Pancreas (tissue), 10 donors: ENCODE results near the gene RAB27B. TPM values are rescaled to one million over a fixed set of nuclear protein-coding genes. Genes with fewer than 3 reads are reported as not detected.

Source experiments
- ATAC-seq, 4 donors: fragments of 200-7000 bp; cut with Tn5 transposase; one replicate each; pipeline versions ENCODE4 v1.8.0 to v1.9.1; 2020; ENCODE audit warnings: mild to moderate bottlenecking in 4 of 4, moderate library complexity in 4 of 4
- DNase-seq, 6 donors: peaks; one replicate each; pipeline ENCODE4 v3.0.0-alpha.2; 2020
- FAIRE-seq: peaks from 2 replicates; lab custom pipeline; 2012; peaks lifted over from hg19 to GRCh38; lab: Jason Lieb, UNC
- H3K27ac ChIP-seq, 4 donors: fragments of 200-600 bp; sonication (generic); 1 replicate in 3 of 4; 2 replicates in 1 of 4; pipeline versions ENCODE4 v1.5.0 to v1.8.0; 2020
- H3K27me3 ChIP-seq, 4 donors: fragments of 200-600 bp; one replicate each; pipeline ENCODE4 v1.8.0; 2021
- H3K36me3 ChIP-seq, 3 donors: fragments of 200-600 bp; sonication (generic) in 1 of 3; one replicate each; pipeline versions ENCODE4 v1.5.0 to v1.8.0; 2020 to 2021
- H3K4me1 ChIP-seq, 3 donors: fragments of 200-600 bp; one replicate each; pipeline ENCODE4 v1.8.0; 2021
- H3K4me3 ChIP-seq, 4 donors: fragments of 200-600 bp; sonication (generic) in 2 of 4; one replicate each; pipeline versions ENCODE4 v1.5.0 to v1.8.0; 2020 to 2021
- H3K9me3 ChIP-seq, 4 donors: fragments of 200-600 bp; one replicate each; pipeline ENCODE4 v1.8.0; 2021
- WGBS, 2 donors: extraction: QIAGEN DNeasy Blood & Tissue Kit; methylation state at CpG; one replicate each; pipeline ENCODE4 v1.1.7; 2013; 5-methylcytosine and 5-hydroxymethylcytosine counted together
- intact Hi-C, 3 donors: fragments of 100-400 bp; cut with DNase I; formaldehyde crosslinking; loops; one replicate each; pipeline versions ENCODE4 v1.11.1 to v1.14.2; 2022
- polyA plus RNA-seq, 2 donors: library from polyadenylated mRNA; stranded (reverse); fragments of 200-250 nt; gene quantifications; one replicate each; pipeline ENCODE4 v1.2.3, GENCODE V29; 2013
- total RNA-seq, 6 donors: library from RNA; stranded (reverse); fragmentation: NEBNext Ultra II Directional in 4 of 6; extraction: Animal tissue kit (Norgen Biotek cat#: 25700) in 4 of 6; gene quantifications; one replicate each; pipeline versions ENCODE4 v1.2.1 to v1.2.4, GENCODE V29; 2021 to 2023
- TF ChIP-seq, protein P1 (sequence below), 4 donors: fragments of 200-600 bp; sonication (generic) in 3 of 4; IDR thresholded peaks; one replicate each; pipeline versions ENCODE4 v1.5.0 to v1.8.0; 2021; ENCODE audit warnings: antibody characterized with exemption in 4 of 4
- donor health status: healthy with polysubstance abuse.
- donor health status: DM: no; HTN: no; CAD: no; lungs with moderate emphysema.
- donor health status: DM: no; HTN: no; CAD: no.
- donor health status: control.
- donor health status: control.
- donor health status: Bipolar disorder and iron deficiency.
- donor health status: DM: yes; HTN: yes; CAD: no.
- donor health status: DM: no; HTN: no; CAD: no.
- donor health status: DM: no; HTN: no; CAD: no.
- donor health status: DM: yes; HTN: yes; CAD: no.

The RAB27B gene
- total and polyA plus RNA-seq, 8 donors: 0.61 to 12.9 (median 5.9) TPM

DNA sequence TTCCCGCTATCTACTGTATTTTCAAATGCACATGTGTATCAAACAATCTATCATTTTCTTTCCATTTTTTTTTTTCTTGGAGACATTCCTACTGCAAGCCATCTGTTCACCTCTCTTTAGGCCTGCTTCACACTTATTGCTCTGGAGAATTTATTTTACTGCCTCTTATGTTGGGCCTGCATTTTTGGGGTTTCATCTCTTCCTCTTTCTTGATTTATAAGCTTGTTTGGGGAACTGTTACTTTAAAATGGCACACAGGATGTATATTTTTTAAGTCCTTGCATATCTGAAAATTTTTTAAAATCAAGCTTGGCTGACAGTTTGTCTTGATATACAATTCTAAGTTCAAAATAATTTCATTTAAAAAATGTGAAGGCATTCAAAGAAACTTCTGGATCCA lies 3.5 kb upstream of the RAB27B start:
- no peak for FAIRE-seq
- no peaks in the 10 kb centered on the region for H3K36me3 ChIP-seq
- WGBS, 2 donors: 95 to 100% methylated on average over 1 of the region's 1 CpG
- H3K9me3 ChIP-seq: no peaks in the 10 kb centered on the region
- intact Hi-C loops: no loop called here
- no peaks in the 10 kb centered on the region for H3K27me3 ChIP-seq
- H3K27ac ChIP-seq: no peak overlapping the region
- TF ChIP-seq, protein P1, sequence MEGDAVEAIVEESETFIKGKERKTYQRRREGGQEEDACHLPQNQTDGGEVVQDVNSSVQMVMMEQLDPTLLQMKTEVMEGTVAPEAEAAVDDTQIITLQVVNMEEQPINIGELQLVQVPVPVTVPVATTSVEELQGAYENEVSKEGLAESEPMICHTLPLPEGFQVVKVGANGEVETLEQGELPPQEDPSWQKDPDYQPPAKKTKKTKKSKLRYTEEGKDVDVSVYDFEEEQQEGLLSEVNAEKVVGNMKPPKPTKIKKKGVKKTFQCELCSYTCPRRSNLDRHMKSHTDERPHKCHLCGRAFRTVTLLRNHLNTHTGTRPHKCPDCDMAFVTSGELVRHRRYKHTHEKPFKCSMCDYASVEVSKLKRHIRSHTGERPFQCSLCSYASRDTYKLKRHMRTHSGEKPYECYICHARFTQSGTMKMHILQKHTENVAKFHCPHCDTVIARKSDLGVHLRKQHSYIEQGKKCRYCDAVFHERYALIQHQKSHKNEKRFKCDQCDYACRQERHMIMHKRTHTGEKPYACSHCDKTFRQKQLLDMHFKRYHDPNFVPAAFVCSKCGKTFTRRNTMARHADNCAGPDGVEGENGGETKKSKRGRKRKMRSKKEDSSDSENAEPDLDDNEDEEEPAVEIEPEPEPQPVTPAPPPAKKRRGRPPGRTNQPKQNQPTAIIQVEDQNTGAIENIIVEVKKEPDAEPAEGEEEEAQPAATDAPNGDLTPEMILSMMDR (IDR thresholded peaks at IDR 0.05): no peak
- H3K4me3 ChIP-seq: no peak overlapping the region
- H3K4me1 ChIP-seq: peaks cover 2 to 8% (median 8%) of the 10 kb centered on the region in 3 donors
- no peak for ATAC-seq
- no peak for DNase-seq

DNA sequence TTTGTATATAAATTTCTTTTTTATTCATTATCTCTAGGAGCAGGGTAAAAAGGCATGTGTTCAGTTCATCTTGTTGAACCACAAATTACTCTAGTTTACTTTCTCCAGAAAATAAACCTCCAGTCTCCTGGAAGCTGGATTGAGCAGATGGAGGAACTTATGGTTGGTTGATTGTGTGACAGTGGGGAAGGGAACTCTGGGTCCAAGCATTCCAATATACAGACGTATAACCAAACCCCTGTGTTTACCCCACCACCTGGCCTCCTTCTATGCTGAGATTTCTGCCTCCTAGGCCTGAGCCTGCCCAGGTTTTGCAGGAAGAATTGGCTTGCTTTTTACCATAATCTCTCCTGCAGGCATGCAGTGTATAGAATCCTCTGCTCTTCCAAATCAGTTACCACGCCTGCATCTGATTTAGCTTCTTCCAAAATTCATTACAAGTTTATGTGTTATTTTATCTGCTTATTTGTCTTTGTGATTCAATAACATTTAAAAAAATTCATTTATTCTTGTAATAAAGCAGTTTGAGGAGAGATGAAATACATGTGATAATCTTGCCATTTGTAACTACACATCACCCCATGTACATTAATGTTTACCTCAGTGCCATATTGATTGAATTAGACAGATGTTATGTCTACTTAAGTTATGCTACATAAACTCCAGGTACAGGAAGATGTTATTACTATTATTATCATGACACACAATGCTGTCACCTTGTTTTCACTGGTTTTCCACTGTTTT lies 2.5 kb upstream of the RAB27B start:
- H3K9me3 ChIP-seq: no peaks in the 10 kb centered on the region
- H3K36me3 ChIP-seq: no peaks in the 10 kb centered on the region
- no peak for DNase-seq
- no peak for ATAC-seq
- peaks cover 6 to 18% (median 18%) of the 10 kb centered on the region in 3 donors for H3K4me1 ChIP-seq
- no peaks in the 10 kb centered on the region for H3K27me3 ChIP-seq
- TF ChIP-seq, protein P1 (IDR thresholded peaks at IDR 0.05): no peak
- no peak overlapping the region for H3K27ac ChIP-seq
- WGBS, 2 donors: 94 to 98% methylated on average over 2 of the region's 2 CpGs
- H3K4me3 ChIP-seq: no peak overlapping the region
- intact Hi-C loops: no loop called here
- FAIRE-seq: no peak

DNA sequence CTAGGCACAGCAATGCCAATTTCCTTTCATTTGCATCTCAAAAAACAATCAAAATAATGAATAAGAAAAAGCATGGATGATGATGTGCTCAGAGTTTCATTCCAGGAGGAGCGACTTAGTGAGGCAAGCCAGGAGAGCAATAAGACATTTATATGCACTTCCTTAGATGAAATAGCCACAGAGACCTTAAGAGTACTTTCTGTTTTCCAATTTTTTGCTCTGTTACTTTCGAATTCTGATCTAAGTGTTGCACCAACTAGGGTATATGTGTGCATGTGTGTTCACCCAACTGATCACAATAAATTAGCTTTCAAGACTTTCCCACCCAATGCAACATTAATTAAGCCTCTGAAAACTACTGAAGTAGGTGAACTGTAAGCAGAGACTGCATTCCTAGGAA lies 709 bp downstream of the RAB27B start:
- WGBS, 2 donors: 10 to 17% methylated on average over 2 of the region's 2 CpGs
- Histone ChIP-seq H3K27me3 (no peaks in the 10 kb centered on the region), H3K4me1 (peaks cover 6 to 26% (median 21%) of the 10 kb centered on the region in 3 donors), H3K27ac (peak overlapping the region; percentile 82 to 95 (median 89)), H3K9me3 (no peaks in the 10 kb centered on the region), H3K36me3 (no peaks in the 10 kb centered on the region), H3K4me3 (peak overlapping the region; percentile 43 to 67 (median 60))
- DNase-seq (no peak), FAIRE-seq (no peak), ATAC-seq (peak in 2 of 4 donors; percentile 36 to 38)
- TF ChIP-seq, protein P1 (IDR thresholded peaks at IDR 0.05): no peak
- intact Hi-C loops: no loop called here

DNA sequence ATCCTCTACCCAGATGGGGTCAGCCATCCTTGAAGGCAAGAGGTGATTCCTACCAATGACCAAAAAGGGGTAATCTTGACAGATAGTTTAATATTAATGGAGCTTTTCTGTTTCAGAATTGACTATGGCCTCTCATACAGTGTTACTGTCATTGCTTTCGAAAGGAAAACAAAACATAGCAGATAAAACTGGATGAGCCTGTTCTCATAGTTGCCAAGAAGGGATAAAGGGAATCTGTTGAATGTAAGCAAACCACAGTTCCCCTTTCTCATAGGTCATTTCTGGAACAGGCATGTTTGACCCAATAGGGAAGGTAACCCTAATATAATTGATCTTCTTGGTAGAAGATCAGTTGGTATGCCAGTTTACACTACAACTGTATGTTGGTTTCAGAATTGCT lies 1.6 kb downstream of the RAB27B start:
- WGBS, 2 donors: 15 to 23% methylated on average over 1 of the region's 1 CpG
- Histone ChIP-seq H3K36me3 (no peaks in the 10 kb centered on the region), H3K27ac (peak overlapping the region in 2 of 4 donors; percentile 87 to 95), H3K27me3 (no peaks in the 10 kb centered on the region), H3K9me3 (no peaks in the 10 kb centered on the region), H3K4me1 (peaks cover 6 to 26% (median 21%) of the 10 kb centered on the region in 3 donors), H3K4me3 (peak overlapping the region in 1 of 4 donors; percentile 13)
- ATAC-seq (peak in 1 of 4 donors; percentile 40), FAIRE-seq (no peak), DNase-seq (no peak)
- intact Hi-C loops: no loop called here
- TF ChIP-seq, protein P1 (IDR thresholded peaks at IDR 0.05): no peak

DNA sequence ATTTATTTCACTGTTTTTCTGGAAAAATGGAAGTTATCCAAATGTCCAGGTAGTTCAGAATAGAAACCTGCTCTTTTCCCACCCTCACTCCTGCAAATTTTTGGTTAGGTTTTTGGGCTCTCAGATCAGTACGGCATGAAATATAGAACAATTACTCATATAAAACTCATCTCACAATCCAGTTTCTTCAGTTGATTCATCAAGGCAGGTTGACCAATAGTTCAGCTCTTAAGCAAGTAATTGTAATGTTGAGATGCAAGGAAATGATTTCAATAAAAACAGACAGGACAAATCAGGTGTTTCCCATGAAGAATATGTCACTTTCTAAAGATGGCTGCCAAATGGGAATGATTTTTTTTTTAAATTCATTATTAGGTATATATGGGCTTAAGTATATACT lies 2.0 kb downstream of the RAB27B start:
- DNase-seq (no peak), FAIRE-seq (no peak), ATAC-seq (no peak)
- 53 to 71% methylated on average over 1 of the region's 1 CpG for WGBS, 2 donors
- Histone ChIP-seq H3K27ac (peak overlapping the region in 2 of 4 donors; percentile 87 to 95), H3K27me3 (no peaks in the 10 kb centered on the region), H3K4me3 (peak overlapping the region in 1 of 4 donors; percentile 13), H3K9me3 (no peaks in the 10 kb centered on the region), H3K4me1 (peaks cover 6 to 26% (median 21%) of the 10 kb centered on the region in 3 donors), H3K36me3 (no peaks in the 10 kb centered on the region)
- TF ChIP-seq, protein P1 (IDR thresholded peaks at IDR 0.05): no peak
- intact Hi-C loops: no loop called here
